GM19468 (cell line): ENCODE data around the gene GAPVD1.
"Not testable (repeated sequence)": the region's sequence is repeated elsewhere in the genome, so short reads cannot be mapped to it uniquely, and the experiment has no call there.

ENCODE experiments used
- ATAC-seq: cut with Tn5 transposase; IDR thresholded peaks from one replicate; pipeline ENCODE4 v1.9.1; 2021; ENCODE audit warnings: mild to moderate bottlenecking, moderate library complexity, moderate number of reproducible peaks; ENCODE audit not compliant: unreplicated experiment; ENCODE audit errors: extremely low read depth

Gene GAPVD1

GRCh38 chr9:125254231-125254630 lies 7.4 kb upstream of the GAPVD1 start:
- no peak for ATAC-seq

GRCh38 chr9:125255781-125256391 lies 5.7 kb upstream of the GAPVD1 start:
- ATAC-seq: no peak

- no peak for ATAC-seq
Observed at GRCh38 chr9:125258160-125258785, 3.4 kb upstream of the GAPVD1 start.

- ATAC-seq: no peak
Observed at GRCh38 chr9:125258832-125259534, 2.6 kb upstream of the GAPVD1 start.

GRCh38 chr9:125260561-125260960 lies 1.1 kb upstream of the GAPVD1 start:
- no peak for ATAC-seq

GRCh38 chr9:125262294-125262991 lies 817 bp downstream of the GAPVD1 start:
- no peak for ATAC-seq

GRCh38 chr9:125264068-125264467 lies 2.4 kb downstream of the GAPVD1 start:
- ATAC-seq: not testable (repeated sequence)

GRCh38 chr9:125268394-125269013 lies 6.9 kb downstream of the GAPVD1 start:
- ATAC-seq: no peak

- no peak for ATAC-seq
Observed at GRCh38 chr9:125269014-125269397, 7.4 kb downstream of the GAPVD1 start.

GRCh38 chr9:125271081-125271480 lies 9.5 kb downstream of the GAPVD1 start:
- ATAC-seq: no peak

- no peak for ATAC-seq
Observed at GRCh38 chr9:125272697-125273096, 11.1 kb downstream of the GAPVD1 start.

- no peak for ATAC-seq
Observed at GRCh38 chr9:125276771-125277170, 15.1 kb downstream of the GAPVD1 start.

- no peak for ATAC-seq
Observed at GRCh38 chr9:125277411-125277810, 15.8 kb downstream of the GAPVD1 start.

GRCh38 chr9:125280945-125281344 lies 19.3 kb downstream of the GAPVD1 start:
- no peak for ATAC-seq

GRCh38 chr9:125284855-125285254 lies 23.2 kb downstream of the GAPVD1 start:
- no peak for ATAC-seq

- ATAC-seq: not testable (repeated sequence)
Observed at GRCh38 chr9:125286935-125287433, 25.4 kb downstream of the GAPVD1 start.

GRCh38 chr9:125293134-125293533 lies 31.5 kb downstream of the GAPVD1 start:
- ATAC-seq: no peak

GRCh38 chr9:125295657-125296056 lies 34.0 kb downstream of the GAPVD1 start:
- ATAC-seq: no peak

GRCh38 chr9:125296843-125297372 lies 35.3 kb downstream of the GAPVD1 start:
- no peak for ATAC-seq

GRCh38 chr9:125297917-125298316 lies 36.3 kb downstream of the GAPVD1 start:
- ATAC-seq: no peak
